ENCODE data around the gene CPNE6. TPM values are rescaled to one million over a fixed set of nuclear protein-coding genes. Genes with fewer than 3 reads are reported as not detected.
A peak's percentile ranks its signal among the peaks of the same experiment; 100 is the strongest.

The CPNE6 gene
- total RNA-seq, 2 donors from 2014 or later: not detected

DNA sequence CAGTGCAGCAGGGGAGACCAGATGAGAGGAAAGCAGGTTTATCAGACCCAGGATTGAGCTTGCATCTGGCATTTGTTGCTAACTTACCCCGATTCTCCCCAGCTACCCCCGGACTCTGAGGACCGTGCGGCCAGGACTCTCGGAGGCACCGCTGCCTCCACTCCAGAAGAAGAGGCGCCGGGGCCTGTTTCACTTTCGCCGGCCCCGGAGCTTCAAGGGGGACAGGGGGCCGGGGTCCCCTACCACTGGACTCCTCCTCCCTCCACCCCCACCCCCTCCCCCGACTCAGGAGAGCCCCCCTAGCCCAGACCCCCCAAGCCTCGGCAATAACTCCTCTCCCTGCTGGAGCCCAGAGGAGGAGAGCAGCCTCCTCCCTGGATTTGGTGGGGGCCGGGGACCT, 6.5 kb upstream of the CPNE6 start:
- intact Hi-C loops (cut with DNase I): no loop called here
- WGBS, 2 donors: 73 to 91% methylated on average over 2 to 11 of the region's 15 CpGs
- H3K4me1 ChIP-seq: peaks cover 30% of the 10 kb centered on the region

GRCh38 chr14:24065408-24065807, 6.0 kb upstream of the CPNE6 start:
- no peaks in the 10 kb centered on the region for H3K27me3 ChIP-seq
- ATAC-seq (no peak), DNase-seq (peak in 1 of 4 donors; percentile 2)
- H3K27ac ChIP-seq: no peak overlapping the region
- H3K4me3 ChIP-seq: no peak overlapping the region
- WGBS, 2 donors: 70 to 74% methylated on average over 8 of the region's 8 CpGs
- no peaks in the 10 kb centered on the region for H3K9me3 ChIP-seq
- peaks cover 30% of the 10 kb centered on the region for H3K4me1 ChIP-seq
- intact Hi-C loops (cut with DNase I): no loop called here
- no peaks in the 10 kb centered on the region for H3K36me3 ChIP-seq (replicated peaks in 1 of 2; ENCODE audit: insufficient read depth in 1 of 2, low read depth in 2 of 2)
- no peak for TF ChIP-seq POLR2A (IDR thresholded peaks at IDR 0.05)
- TF ChIP-seq, protein P1, sequence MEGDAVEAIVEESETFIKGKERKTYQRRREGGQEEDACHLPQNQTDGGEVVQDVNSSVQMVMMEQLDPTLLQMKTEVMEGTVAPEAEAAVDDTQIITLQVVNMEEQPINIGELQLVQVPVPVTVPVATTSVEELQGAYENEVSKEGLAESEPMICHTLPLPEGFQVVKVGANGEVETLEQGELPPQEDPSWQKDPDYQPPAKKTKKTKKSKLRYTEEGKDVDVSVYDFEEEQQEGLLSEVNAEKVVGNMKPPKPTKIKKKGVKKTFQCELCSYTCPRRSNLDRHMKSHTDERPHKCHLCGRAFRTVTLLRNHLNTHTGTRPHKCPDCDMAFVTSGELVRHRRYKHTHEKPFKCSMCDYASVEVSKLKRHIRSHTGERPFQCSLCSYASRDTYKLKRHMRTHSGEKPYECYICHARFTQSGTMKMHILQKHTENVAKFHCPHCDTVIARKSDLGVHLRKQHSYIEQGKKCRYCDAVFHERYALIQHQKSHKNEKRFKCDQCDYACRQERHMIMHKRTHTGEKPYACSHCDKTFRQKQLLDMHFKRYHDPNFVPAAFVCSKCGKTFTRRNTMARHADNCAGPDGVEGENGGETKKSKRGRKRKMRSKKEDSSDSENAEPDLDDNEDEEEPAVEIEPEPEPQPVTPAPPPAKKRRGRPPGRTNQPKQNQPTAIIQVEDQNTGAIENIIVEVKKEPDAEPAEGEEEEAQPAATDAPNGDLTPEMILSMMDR (IDR thresholded peaks at IDR 0.05): no peak

More for the DNA sequence above, 6.5 kb upstream of the CPNE6 start:
- Histone ChIP-seq H3K4me3 (no peak overlapping the region), H3K36me3 (replicated peaks in 1 of 2; ENCODE audit: insufficient read depth in 1 of 2, low read depth in 2 of 2) (no peaks in the 10 kb centered on the region), H3K27ac (no peak overlapping the region), H3K27me3 (no peaks in the 10 kb centered on the region), H3K9me3 (no peaks in the 10 kb centered on the region)
- no peak for ATAC-seq
- DNase-seq: no peak
- TF ChIP-seq, protein P1 (IDR thresholded peaks at IDR 0.05): no peak
- TF ChIP-seq POLR2A (IDR thresholded peaks at IDR 0.05): no peak

- H3K27ac ChIP-seq: no peak overlapping the region
- TF ChIP-seq, protein P1 (IDR thresholded peaks at IDR 0.05): no peak
- TF ChIP-seq POLR2A (IDR thresholded peaks at IDR 0.05): no peak
- no peak for DNase-seq
- WGBS, 2 donors: 93 to 95% methylated on average over 8 of the region's 8 CpGs
- H3K27me3 ChIP-seq: no peaks in the 10 kb centered on the region
- intact Hi-C loops (cut with DNase I): no loop called here
- no peak for ATAC-seq
- no peaks in the 10 kb centered on the region for H3K36me3 ChIP-seq (replicated peaks in 1 of 2; ENCODE audit: insufficient read depth in 1 of 2, low read depth in 2 of 2)
- no peak overlapping the region for H3K4me3 ChIP-seq
- no peaks in the 10 kb centered on the region for H3K9me3 ChIP-seq
- H3K4me1 ChIP-seq: peaks cover 21% of the 10 kb centered on the region
These were observed 4.7 kb upstream of the CPNE6 start for GRCh38 chr14:24066496-24067132.

DNA sequence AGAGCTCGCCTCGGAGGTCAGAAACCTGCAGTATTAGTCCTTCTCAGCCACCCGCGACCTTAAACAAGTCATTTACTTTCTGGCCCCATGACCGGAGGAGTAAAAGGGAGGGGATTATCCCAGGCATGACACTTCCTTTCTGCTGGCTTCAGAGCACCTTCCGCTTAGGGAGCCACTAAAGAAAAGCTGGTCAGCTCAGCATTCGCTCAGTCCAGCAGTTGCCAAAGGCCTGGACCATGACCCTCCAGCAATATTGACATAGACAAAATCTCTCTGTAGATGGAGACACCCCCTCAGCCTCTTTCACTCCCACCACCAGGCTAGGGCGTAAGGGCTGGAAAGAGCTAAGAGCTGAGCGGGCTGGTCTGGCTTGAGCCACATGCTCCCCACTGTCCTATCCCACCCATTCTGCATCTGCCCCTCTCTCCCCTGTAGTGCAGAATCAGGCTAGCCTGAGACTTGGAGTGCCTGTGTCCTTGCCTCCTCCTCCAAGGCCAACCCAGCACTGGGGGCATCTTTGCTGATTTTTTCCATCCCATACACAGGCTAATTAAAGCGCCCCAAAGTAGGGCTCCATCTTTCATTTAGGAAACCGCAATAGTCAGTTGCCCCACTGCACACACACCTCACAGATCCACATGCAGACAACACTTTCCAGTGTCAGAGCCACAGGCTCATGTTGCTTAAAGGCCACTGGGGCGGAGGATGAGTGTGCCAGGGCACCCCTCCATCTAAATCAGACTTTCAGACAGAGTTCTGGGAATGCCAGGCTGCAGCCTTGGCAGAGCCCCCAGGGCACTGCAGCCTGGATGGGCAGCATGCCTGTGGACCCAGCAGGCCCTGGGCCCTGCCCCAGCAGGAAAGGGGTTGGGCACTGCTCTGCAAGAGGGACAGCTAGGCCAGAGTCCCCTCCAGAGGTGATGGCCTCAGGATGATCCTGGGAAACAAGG, 4.0 kb upstream of the CPNE6 start:
- H3K4me3 ChIP-seq: no peak overlapping the region
- H3K4me1 ChIP-seq: peaks cover 14% of the 10 kb centered on the region
- intact Hi-C loops (cut with DNase I): no loop called here
- ATAC-seq (no peak), DNase-seq (peak in 1 of 4 donors; percentile 2)
- H3K27ac ChIP-seq: no peak overlapping the region
- H3K9me3 ChIP-seq: no peaks in the 10 kb centered on the region
- WGBS, 2 donors: 90 to 92% methylated on average over 11 to 12 of the region's 12 CpGs
- no peak for TF ChIP-seq POLR2A (IDR thresholded peaks at IDR 0.05)
- TF ChIP-seq, protein P1 (IDR thresholded peaks at IDR 0.05): no peak
- H3K36me3 ChIP-seq (replicated peaks in 1 of 2; ENCODE audit: insufficient read depth in 1 of 2, low read depth in 2 of 2): no peaks in the 10 kb centered on the region
- H3K27me3 ChIP-seq: no peaks in the 10 kb centered on the region
